ENCODE measurements around the gene IGSF9. TPM values are rescaled to one million over a fixed set of nuclear protein-coding genes. Genes with fewer than 3 reads are reported as not detected.

IGSF9 gene
- total RNA-seq, 1 donor: under 0.01 TPM

- Histone ChIP-seq H4K20me1 (ENCODE audit: insufficient read depth, low read length) (peaks cover 39% of the 10 kb centered on the region), H3K36me3 (ENCODE audit: insufficient read depth, low read length) (peaks cover 23% of the 10 kb centered on the region), H2AFZ (ENCODE audit: low read length) (no peak overlapping the region), H3K9me3 (ENCODE audit: low read depth, low read length) (no peaks in the 10 kb centered on the region), H3K27ac (ENCODE audit: low read depth, low read length) (peak overlapping the region; percentile 99), H3K4me1 (ENCODE audit: insufficient read depth, low read length) (peaks cover 46% of the 10 kb centered on the region), H3K27me3 (ENCODE audit: insufficient read depth, low read length) (no peaks in the 10 kb centered on the region), H3K4me3 (ENCODE audit: insufficient read depth, low read length) (peak overlapping the region; percentile 99), H3K79me2 (ENCODE audit: insufficient read depth, low read length) (peaks cover 63% of the 10 kb centered on the region), H3K4me2 (ENCODE audit: insufficient read depth, low read length) (peak overlapping the region; percentile 95)
- DNase-seq (ENCODE audit: insufficient read length, low spot score, missing footprints): peak; percentile 90
- TF ChIP-seq CTCF (IDR thresholded peaks at IDR 0.05; ENCODE audit: extremely low read depth, low read depth, low read length): no peak
Measured at GRCh38 chr1:159922511-159923202, 22.8 kb downstream of the IGSF9 start.

- Histone ChIP-seq H3K27me3 (ENCODE audit: insufficient read depth, low read length) (no peaks in the 10 kb centered on the region), H3K27ac (ENCODE audit: low read depth, low read length) (peak overlapping the region; percentile 99), H3K79me2 (ENCODE audit: insufficient read depth, low read length) (peaks cover 63% of the 10 kb centered on the region), H3K4me2 (ENCODE audit: insufficient read depth, low read length) (peak overlapping the region; percentile 95), H4K20me1 (ENCODE audit: insufficient read depth, low read length) (peaks cover 43% of the 10 kb centered on the region), H3K9me3 (ENCODE audit: low read depth, low read length) (no peaks in the 10 kb centered on the region), H3K36me3 (ENCODE audit: insufficient read depth, low read length) (peaks cover 27% of the 10 kb centered on the region), H3K4me3 (ENCODE audit: insufficient read depth, low read length) (peak overlapping the region; percentile 99), H3K4me1 (ENCODE audit: insufficient read depth, low read length) (peaks cover 52% of the 10 kb centered on the region), H2AFZ (ENCODE audit: low read length) (no peak overlapping the region)
- peak; percentile 58 for DNase-seq (ENCODE audit: insufficient read length, low spot score, missing footprints)
- no peak for TF ChIP-seq CTCF (IDR thresholded peaks at IDR 0.05; ENCODE audit: extremely low read depth, low read depth, low read length)
Measured at GRCh38 chr1:159921700-159922504, 23.5 kb downstream of the IGSF9 start.

- no peak overlapping the region for H3K4me3 ChIP-seq (ENCODE audit: insufficient read depth, low read length)
- peak; percentile 32 for DNase-seq (ENCODE audit: insufficient read length, low spot score, missing footprints)
- no peak overlapping the region for H2AFZ ChIP-seq (ENCODE audit: low read length)
- H3K4me2 ChIP-seq (ENCODE audit: insufficient read depth, low read length): peak overlapping the region; percentile 95
- H3K9me3 ChIP-seq (ENCODE audit: low read depth, low read length): no peaks in the 10 kb centered on the region
- H3K27me3 ChIP-seq (ENCODE audit: insufficient read depth, low read length): no peaks in the 10 kb centered on the region
- peaks cover 63% of the 10 kb centered on the region for H3K79me2 ChIP-seq (ENCODE audit: insufficient read depth, low read length)
- H3K4me1 ChIP-seq (ENCODE audit: insufficient read depth, low read length): peaks cover 58% of the 10 kb centered on the region
- H3K27ac ChIP-seq (ENCODE audit: low read depth, low read length): peak overlapping the region; percentile 99
- TF ChIP-seq CTCF (IDR thresholded peaks at IDR 0.05; ENCODE audit: extremely low read depth, low read depth, low read length): no peak
- H4K20me1 ChIP-seq (ENCODE audit: insufficient read depth, low read length): peaks cover 46% of the 10 kb centered on the region
- H3K36me3 ChIP-seq (ENCODE audit: insufficient read depth, low read length): peaks cover 30% of the 10 kb centered on the region
Measured at GRCh38 chr1:159921251-159921650, 24.2 kb downstream of the IGSF9 start.

- Histone ChIP-seq H3K79me2 (ENCODE audit: insufficient read depth, low read length) (peaks cover 63% of the 10 kb centered on the region), H2AFZ (ENCODE audit: low read length) (no peak overlapping the region), H3K36me3 (ENCODE audit: insufficient read depth, low read length) (peaks cover 30% of the 10 kb centered on the region), H4K20me1 (ENCODE audit: insufficient read depth, low read length) (peaks cover 46% of the 10 kb centered on the region), H3K4me2 (ENCODE audit: insufficient read depth, low read length) (no peak overlapping the region), H3K4me1 (ENCODE audit: insufficient read depth, low read length) (peaks cover 59% of the 10 kb centered on the region), H3K27ac (ENCODE audit: low read depth, low read length) (no peak overlapping the region), H3K27me3 (ENCODE audit: insufficient read depth, low read length) (no peaks in the 10 kb centered on the region), H3K4me3 (ENCODE audit: insufficient read depth, low read length) (no peak overlapping the region), H3K9me3 (ENCODE audit: low read depth, low read length) (no peaks in the 10 kb centered on the region)
- DNase-seq (ENCODE audit: insufficient read length, low spot score, missing footprints): peak; percentile 43
- TF ChIP-seq CTCF (IDR thresholded peaks at IDR 0.05; ENCODE audit: extremely low read depth, low read depth, low read length): no peak
Measured at GRCh38 chr1:159920651-159921050, 24.8 kb downstream of the IGSF9 start.
